Activated T-cell treated with anti-CD3 and anti-CD28 coated beads, Interleukin-2, amount 50 U/mL, for 1 hour (primary cell): ENCODE measurements around the gene NRF1.
A peak's percentile ranks its signal among the peaks of the same experiment; 100 is the strongest.
"Not testable (repeated sequence)": the region's sequence is repeated elsewhere in the genome, so short reads cannot be mapped to it uniquely, and the experiment has no call there.

ENCODE experiments used
- DNase-seq: peaks from one replicate; pipeline ENCODE4 v3.0.0-alpha.2; 2020

Gene NRF1

GRCh38 chr7:129611246-129612111, at the start of gene NRF1:
Gene NRF1, plus strand, starts transcription at chr7:129611720. Its CDS starts 45,632 bp downstream, at chr7:129657352.
- peak; percentile 93 for DNase-seq

GRCh38 chr7:129566323-129566722, 45.2 kb upstream of the NRF1 start:
- not testable (repeated sequence) for DNase-seq

DNA sequence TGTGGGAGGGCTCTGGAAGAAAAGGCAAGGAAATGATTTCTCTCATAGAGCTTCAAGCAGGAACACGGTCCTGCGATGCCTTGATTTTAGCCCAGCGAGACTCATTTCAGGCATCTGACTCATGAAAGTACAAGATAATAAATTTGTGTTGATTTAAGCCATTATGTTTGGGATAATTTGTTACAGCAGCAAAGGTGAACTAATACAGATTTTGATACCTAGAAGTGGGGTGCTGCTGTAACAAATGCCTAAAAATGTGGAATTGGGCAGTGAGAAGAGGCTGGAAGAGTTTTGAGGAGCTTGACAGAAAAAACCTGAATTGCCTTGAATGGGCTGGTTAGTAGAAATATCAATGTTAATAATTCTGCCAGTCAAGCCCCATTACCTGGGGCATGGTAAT, 44.1 kb upstream of the NRF1 start:
- no peak for DNase-seq

DNA sequence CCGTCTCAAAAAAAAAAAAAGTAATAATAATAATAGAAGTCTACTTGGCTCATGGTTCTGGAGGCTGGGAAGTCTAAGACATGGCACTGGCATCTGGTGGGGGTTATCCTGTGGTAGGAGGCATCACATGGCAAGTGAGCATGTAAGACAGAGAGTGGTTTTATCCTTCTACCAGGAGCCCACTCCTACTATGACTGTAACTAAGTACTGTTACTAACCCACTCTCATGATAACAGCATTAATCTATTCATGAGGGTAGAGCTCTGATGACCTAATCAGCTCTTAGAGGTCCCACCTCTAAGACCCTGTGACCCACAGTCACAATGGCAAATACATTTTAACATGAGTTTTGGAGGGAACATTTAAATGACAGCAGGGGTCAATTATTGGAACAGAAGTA, 43.3 kb upstream of the NRF1 start:
- DNase-seq: no peak

GRCh38 chr7:129569326-129569725, 42.2 kb upstream of the NRF1 start:
- DNase-seq: no peak

GRCh38 chr7:129569811-129570215, 41.7 kb upstream of the NRF1 start:
- DNase-seq: no peak

DNA sequence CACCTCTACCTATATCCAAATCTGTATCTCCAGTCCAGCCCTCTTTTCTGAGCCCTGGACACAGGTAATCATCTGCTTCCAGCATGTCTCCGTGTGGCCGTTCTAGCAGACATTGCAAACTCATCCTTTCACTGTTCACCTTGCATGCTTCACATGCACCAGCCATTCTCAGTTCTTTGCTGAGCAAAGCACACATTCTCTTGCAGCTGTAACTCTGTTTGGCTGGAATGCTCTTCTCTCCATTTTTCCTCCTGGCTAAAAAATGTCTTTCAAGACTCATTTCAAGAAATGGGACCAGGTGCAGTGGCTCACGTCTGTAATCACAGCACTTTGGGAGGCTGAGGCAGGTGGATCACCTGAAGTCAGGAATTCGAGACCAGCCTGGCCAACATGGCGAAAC, 40.3 kb upstream of the NRF1 start:
- DNase-seq: no peak

GRCh38 chr7:129572205-129572604, 39.3 kb upstream of the NRF1 start:
- DNase-seq: no peak

- DNase-seq: no peak
Measured at GRCh38 chr7:129574487-129574886, 37.0 kb upstream of the NRF1 start.

DNA sequence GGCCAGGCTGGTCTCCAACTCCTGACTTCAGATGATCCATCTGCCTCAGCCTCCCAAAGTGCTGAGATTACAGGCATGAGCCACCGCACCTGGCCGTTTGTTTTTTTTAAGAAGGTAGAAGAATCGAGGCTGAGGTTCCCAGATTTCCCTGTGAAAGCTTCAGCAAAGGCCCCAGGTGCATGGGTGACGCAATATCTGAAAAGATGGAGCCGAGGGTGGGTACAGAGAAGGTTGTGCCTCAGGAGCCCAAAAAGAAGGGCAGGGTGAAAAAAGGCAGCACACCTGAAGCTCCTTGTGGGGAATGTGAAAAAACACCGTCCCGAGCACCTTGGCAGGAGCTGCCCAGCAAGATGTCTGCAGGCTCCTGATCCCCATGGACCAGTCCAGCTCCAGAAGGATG, 35.8 kb upstream of the NRF1 start:
- no peak for DNase-seq

- no peak for DNase-seq
Measured at GRCh38 chr7:129576138-129576537, 35.4 kb upstream of the NRF1 start.

GRCh38 chr7:129578829-129579228, 32.7 kb upstream of the NRF1 start:
- no peak for DNase-seq

GRCh38 chr7:129586179-129586578, 25.3 kb upstream of the NRF1 start:
- DNase-seq: not testable (repeated sequence)

DNA sequence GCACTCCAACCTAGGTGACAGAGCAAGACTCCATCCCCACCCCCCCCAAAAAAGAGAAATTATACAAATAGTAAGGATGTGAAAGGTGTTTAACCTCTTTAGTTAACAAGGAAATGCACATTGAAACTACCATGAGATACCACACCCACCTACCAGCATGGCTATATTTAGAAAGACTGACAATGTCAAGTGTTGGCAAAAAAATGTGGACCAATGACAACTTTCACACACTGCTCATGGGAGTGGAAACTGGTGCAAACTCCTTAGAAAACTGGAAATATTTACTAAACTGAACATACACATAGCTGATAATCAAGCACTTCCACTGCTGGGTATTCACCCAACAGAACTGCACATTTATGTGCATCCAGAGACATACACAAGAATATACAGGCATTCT, 23.3 kb upstream of the NRF1 start:
- no peak for DNase-seq

GRCh38 chr7:129591868-129592267, 19.7 kb upstream of the NRF1 start:
- no peak for DNase-seq

DNA sequence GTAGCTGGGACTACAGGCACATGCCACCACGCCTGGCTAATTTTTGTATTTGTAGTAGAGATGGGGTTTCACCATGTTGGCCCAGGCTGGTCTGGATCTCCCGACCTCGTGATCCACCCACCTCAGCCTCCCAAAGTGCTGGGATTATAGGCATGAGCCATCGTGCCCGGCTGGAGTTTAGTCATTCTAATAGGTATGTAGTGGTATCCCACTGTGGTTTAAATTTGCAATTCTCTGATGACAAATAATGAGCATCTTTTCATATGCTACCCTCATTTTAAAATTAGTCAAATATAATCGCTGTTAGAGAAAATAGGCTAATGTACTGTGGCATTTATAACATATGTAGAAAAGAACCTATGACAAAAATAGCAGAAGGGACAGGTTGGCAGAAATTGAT, 15.1 kb upstream of the NRF1 start:
- DNase-seq: not testable (repeated sequence)

- no peak for DNase-seq
Measured at GRCh38 chr7:129597672-129598071, 13.8 kb upstream of the NRF1 start.

DNA sequence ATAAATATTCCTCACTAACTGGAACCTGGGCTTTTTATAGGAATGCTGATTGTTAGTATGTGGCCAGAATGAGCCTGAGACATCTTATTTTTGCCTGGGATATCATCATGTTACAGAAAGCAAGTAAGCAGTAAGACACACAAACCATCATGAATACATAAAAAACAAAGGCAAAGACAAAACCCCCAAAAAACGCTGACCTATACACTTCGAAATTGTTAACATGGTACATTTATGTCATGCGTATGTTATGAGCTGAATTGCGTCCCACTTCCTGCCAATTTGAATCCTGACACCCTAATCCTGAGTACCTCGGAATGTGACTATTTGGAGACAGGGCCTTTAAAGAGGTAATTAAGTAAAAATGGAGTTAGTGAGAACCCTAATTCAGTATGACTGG, 12.3 kb upstream of the NRF1 start:
- DNase-seq: no peak

DNA sequence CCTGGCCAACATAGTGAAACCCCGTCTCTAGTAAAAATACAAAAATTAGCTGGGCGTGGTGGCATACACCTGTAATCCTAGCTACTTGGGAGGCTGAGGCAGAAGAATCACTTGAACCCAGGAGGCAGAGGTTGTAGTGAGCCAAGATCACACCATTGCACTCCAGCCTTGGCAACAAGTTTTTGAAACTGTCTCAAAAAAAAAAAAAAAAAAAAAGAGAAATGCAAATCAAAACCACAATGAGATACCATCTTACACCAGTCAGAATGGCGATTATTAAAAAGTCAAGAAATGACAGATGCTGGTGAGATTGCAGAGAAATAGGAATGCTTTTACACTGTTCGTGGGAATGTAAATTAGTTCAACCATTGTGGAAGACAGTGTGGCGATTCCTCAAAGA, 7.9 kb upstream of the NRF1 start:
- not testable (repeated sequence) for DNase-seq

DNA sequence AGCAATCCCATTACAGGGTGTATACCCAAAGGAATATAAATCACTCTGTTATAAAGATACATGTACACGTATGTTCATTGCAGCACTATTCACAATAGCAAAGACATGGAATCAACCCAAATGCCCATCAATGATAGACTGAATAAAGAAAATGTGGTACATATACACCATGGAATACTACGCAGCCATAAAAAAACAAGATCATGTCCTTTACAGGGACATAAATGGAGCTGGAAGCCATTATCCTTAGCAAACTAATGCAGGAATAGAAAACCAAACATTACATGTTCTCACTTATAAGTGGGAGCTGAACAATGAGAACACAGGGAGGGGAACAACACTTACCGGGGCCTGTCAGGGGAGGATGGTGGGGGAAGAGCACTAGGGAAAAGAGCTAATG, 7.5 kb upstream of the NRF1 start:
- not testable (repeated sequence) for DNase-seq

- DNase-seq: no peak
Measured at GRCh38 chr7:129604713-129605437, 6.6 kb upstream of the NRF1 start.

DNA sequence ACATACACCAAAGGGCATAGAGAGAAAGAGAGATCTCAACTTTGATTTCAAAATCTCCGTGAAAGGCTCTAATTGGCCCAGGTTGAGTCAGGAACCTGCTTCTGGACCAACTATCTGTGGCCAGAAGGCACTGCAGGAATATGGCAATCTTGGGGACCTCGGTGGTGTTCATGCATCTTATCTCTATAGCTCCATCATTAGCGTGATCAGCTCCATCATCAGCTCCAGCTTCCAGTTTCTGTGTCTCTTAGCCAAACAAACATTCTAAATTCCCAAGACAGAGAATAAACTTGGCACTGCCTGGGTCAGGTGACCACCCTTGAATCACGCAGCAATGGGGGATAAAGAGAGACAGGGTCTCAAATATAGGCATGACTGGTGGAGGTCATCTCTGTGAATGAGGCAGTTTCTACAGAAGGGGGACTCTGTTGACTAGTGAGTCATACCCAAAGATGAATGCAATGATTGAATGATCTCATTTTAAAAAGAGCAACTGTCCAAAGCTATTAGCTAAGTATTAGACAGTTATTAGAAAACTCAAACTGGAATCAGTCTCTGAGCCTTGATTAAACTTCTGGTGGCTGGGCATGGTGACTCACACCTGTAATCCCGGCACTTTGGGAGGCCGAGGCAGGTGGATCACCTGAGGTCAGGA, 5.4 kb upstream of the NRF1 start:
- no peak for DNase-seq

GRCh38 chr7:129606803-129607202, 4.7 kb upstream of the NRF1 start:
- DNase-seq: no peak
